Liver (tissue), 9 donors: ENCODE measurements around the gene KLHL40. TPM values are rescaled to one million over a fixed set of nuclear protein-coding genes. Genes with fewer than 3 reads are reported as not detected.

Experiments used
- DNase-seq: peaks from one replicate; pipeline ENCODE4 v3.0.0-alpha.2; 2017; ENCODE audit warnings: low spot score
- H3K27ac ChIP-seq, 2 donors: one replicate each; pipeline ENCODE4 v1.7.0; 2013; ENCODE audit warnings: inconsistent platforms in 2 of 2, low read length in 2 of 2, control low read depth in 1 of 2, low read depth in 1 of 2, mild to moderate bottlenecking in 1 of 2
- H3K27me3 ChIP-seq, 4 donors: one replicate each; pipeline versions ENCODE4 v1.6.1 to v1.7.0; 2013; ENCODE audit warnings: low read length in 3 of 4, inconsistent platforms in 1 of 4, mild to moderate bottlenecking in 1 of 4, moderate library complexity in 1 of 4; ENCODE audit not compliant: control insufficient read depth in 4 of 4, insufficient read depth in 4 of 4
- H3K36me3 ChIP-seq, 4 donors: one replicate each; pipeline versions ENCODE4 v1.6.1 to v1.7.0; 2013; ENCODE audit warnings: low read length in 3 of 4, mild to moderate bottlenecking in 3 of 4, low read depth in 1 of 4, moderate library complexity in 1 of 4; ENCODE audit not compliant: control insufficient read depth in 4 of 4, insufficient read depth in 3 of 4
- H3K4me1 ChIP-seq, 4 donors: one replicate each; pipeline versions ENCODE4 v1.6.1 to v1.7.0; 2013; ENCODE audit warnings: low read length in 3 of 4, mild to moderate bottlenecking in 3 of 4, moderate library complexity in 1 of 4; ENCODE audit not compliant: control insufficient read depth in 4 of 4, insufficient read depth in 4 of 4
- H3K4me3 ChIP-seq, 3 donors: one replicate each; pipeline versions ENCODE4 v1.6.1 to v1.7.0; 2013; ENCODE audit warnings: low read length in 3 of 3, control low read depth in 1 of 3, low read depth in 1 of 3, mild to moderate bottlenecking in 1 of 3
- H3K9ac ChIP-seq, 2 donors: one replicate each; pipeline ENCODE4 v1.7.0; 2013; ENCODE audit warnings: low read length in 2 of 2, mild to moderate bottlenecking in 2 of 2, moderate library complexity in 2 of 2, control low read depth in 1 of 2, low read depth in 1 of 2
- H3K9me3 ChIP-seq, 4 donors: one replicate each; pipeline versions ENCODE4 v1.6.1 to v1.7.0; 2013; ENCODE audit warnings: low read length in 3 of 4; ENCODE audit not compliant: control insufficient read depth in 4 of 4
- ATF3 ChIP-seq: IDR thresholded peaks from 2 replicates; pipeline ENCODE4 v1.6.1; 2016; ENCODE audit warnings: antibody characterized with exemption
- CTCF ChIP-seq: fragments of 150-350 bp; IDR thresholded peaks from 2 replicates; pipeline ENCODE4 v1.5.1; 2017; ENCODE audit warnings: improper control_type of control experiment, low read depth, low read length; ENCODE audit not compliant: missing input control
- EGR1 ChIP-seq, 2 donors: IDR thresholded peaks; 2 replicates each; pipeline ENCODE4 v1.6.1; 2016 to 2018; ENCODE audit warnings: antibody characterized with exemption in 2 of 2, low read depth in 2 of 2
- FOXA1 ChIP-seq: IDR thresholded peaks from 2 replicates; pipeline ENCODE4 v1.6.1; 2016; ENCODE audit warnings: antibody characterized with exemption
- FOXA2 ChIP-seq: IDR thresholded peaks from 2 replicates; pipeline ENCODE4 v1.6.1; 2016; ENCODE audit warnings: antibody characterized with exemption
- GABPA ChIP-seq, 2 donors: IDR thresholded peaks in 1 of 2; conservative IDR thresholded peaks in 1 of 2; 2 replicates each; pipeline ENCODE4 v1.6.1; 2016; ENCODE audit warnings: antibody characterized with exemption in 2 of 2, mild to moderate bottlenecking in 1 of 2, moderate library complexity in 1 of 2
- HNF4A ChIP-seq, 2 donors: conservative IDR thresholded peaks; 2 replicates each; pipeline ENCODE4 v1.6.1; 2016; ENCODE audit warnings: antibody characterized with exemption in 2 of 2, mild to moderate bottlenecking in 2 of 2
- HNF4G ChIP-seq: IDR thresholded peaks from 2 replicates; pipeline ENCODE4 v1.6.1; 2016; ENCODE audit warnings: antibody characterized with exemption
- JUND ChIP-seq, 2 donors: IDR thresholded peaks; 2 replicates each; pipeline ENCODE4 v1.6.1; 2016; ENCODE audit warnings: antibody characterized with exemption in 2 of 2
- NR2F2 ChIP-seq: IDR thresholded peaks from 2 replicates; pipeline ENCODE4 v1.6.1; 2016; ENCODE audit warnings: antibody characterized with exemption
- RAD21 ChIP-seq, 2 donors: IDR thresholded peaks; 2 replicates each; pipeline ENCODE4 v1.6.1; 2016; ENCODE audit warnings: antibody characterized with exemption in 2 of 2, mild to moderate bottlenecking in 2 of 2
- RXRA ChIP-seq, 2 donors: IDR thresholded peaks; 2 replicates each; pipeline ENCODE4 v1.6.1; 2017 to 2018; ENCODE audit warnings: antibody characterized with exemption in 2 of 2, mild to moderate bottlenecking in 1 of 2
- SP1 ChIP-seq: IDR thresholded peaks from 2 replicates; pipeline ENCODE4 v1.6.1; 2018; ENCODE audit warnings: antibody characterized with exemption, mild to moderate bottlenecking
- TAF1 ChIP-seq: conservative IDR thresholded peaks from 2 replicates; pipeline ENCODE4 v1.6.1; 2016; ENCODE audit warnings: antibody characterized with exemption, mild to moderate bottlenecking
- YY1 ChIP-seq: IDR thresholded peaks from 2 replicates; pipeline ENCODE4 v1.6.1; 2016; ENCODE audit warnings: antibody characterized with exemption, mild to moderate bottlenecking
- ZBTB33 ChIP-seq: IDR thresholded peaks from 2 replicates; pipeline ENCODE4 v1.6.1; 2016; ENCODE audit warnings: antibody characterized with exemption
- WGBS: extraction: QIAGEN DNeasy Blood & Tissue Kit; methylation state at CpG from one replicate; pipeline ENCODE4 v1.1.7; 2013; 5-methylcytosine and 5-hydroxymethylcytosine counted together
- polyA plus RNA-seq, 2 donors: library from polyadenylated mRNA; stranded (reverse) in 1 of 2; unstranded in 1 of 2; fragments of 200-250 nt in 1 of 2; fragments of >200 nt in 1 of 2; fragmentation: Nextera tagmentation in 1 of 2; extraction: Ambion mirVana in 1 of 2; gene quantifications; one replicate each; pipeline versions ENCODE4 v1.2.1 to v1.2.3, GENCODE V29; 2013 to 2015
- total RNA-seq, 2 donors: library from RNA; depleted of rRNA; stranded (reverse); fragments of >200 nt; gene quantifications; one replicate each; pipeline ENCODE4 v1.2.3, GENCODE V29; 2014
- TF ChIP-seq, protein P1 (sequence below): IDR thresholded peaks from 2 replicates; pipeline ENCODE4 v1.6.1; 2016; ENCODE audit warnings: antibody characterized with exemption, mild to moderate bottlenecking
- TF ChIP-seq, protein P2 (sequence below): IDR thresholded peaks from 2 replicates; pipeline ENCODE4 v1.6.1; 2016; ENCODE audit warnings: antibody characterized with exemption
- donor health status: healthy.
- donor health status: healthy.
- donor health status: healthy.
- donor health status: healthy.
- donor health status: healthy.

The KLHL40 gene
- total and polyA plus RNA-seq, 4 donors: not detected

GRCh38 chr3:42692667-42693529 lies 7.6 kb downstream of the KLHL40 start:
- TF ChIP-seq FOXA1 (no peak), TAF1 (no peak), NR2F2 (no peak), RXRA (IDR thresholded peaks at IDR 0.05) (no peak), ATF3 (no peak), GABPA (IDR thresholded peaks at IDR 0.05 in 1 of 2, conservative IDR thresholded peaks at IDR 0.05 in 1 of 2) (no peak)
- TF ChIP-seq, protein P1, sequence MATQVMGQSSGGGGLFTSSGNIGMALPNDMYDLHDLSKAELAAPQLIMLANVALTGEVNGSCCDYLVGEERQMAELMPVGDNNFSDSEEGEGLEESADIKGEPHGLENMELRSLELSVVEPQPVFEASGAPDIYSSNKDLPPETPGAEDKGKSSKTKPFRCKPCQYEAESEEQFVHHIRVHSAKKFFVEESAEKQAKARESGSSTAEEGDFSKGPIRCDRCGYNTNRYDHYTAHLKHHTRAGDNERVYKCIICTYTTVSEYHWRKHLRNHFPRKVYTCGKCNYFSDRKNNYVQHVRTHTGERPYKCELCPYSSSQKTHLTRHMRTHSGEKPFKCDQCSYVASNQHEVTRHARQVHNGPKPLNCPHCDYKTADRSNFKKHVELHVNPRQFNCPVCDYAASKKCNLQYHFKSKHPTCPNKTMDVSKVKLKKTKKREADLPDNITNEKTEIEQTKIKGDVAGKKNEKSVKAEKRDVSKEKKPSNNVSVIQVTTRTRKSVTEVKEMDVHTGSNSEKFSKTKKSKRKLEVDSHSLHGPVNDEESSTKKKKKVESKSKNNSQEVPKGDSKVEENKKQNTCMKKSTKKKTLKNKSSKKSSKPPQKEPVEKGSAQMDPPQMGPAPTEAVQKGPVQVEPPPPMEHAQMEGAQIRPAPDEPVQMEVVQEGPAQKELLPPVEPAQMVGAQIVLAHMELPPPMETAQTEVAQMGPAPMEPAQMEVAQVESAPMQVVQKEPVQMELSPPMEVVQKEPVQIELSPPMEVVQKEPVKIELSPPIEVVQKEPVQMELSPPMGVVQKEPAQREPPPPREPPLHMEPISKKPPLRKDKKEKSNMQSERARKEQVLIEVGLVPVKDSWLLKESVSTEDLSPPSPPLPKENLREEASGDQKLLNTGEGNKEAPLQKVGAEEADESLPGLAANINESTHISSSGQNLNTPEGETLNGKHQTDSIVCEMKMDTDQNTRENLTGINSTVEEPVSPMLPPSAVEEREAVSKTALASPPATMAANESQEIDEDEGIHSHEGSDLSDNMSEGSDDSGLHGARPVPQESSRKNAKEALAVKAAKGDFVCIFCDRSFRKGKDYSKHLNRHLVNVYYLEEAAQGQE: no peak
- TF ChIP-seq, protein P2, sequence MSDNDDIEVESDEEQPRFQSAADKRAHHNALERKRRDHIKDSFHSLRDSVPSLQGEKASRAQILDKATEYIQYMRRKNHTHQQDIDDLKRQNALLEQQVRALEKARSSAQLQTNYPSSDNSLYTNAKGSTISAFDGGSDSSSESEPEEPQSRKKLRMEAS: no peak
- H3K27me3 ChIP-seq: no peaks in the 10 kb centered on the region
- WGBS: 90% methylated on average over 17 of the region's 17 CpGs
- H3K9ac ChIP-seq: no peak overlapping the region
- H3K4me1 ChIP-seq: no peaks in the 10 kb centered on the region
- no peak for DNase-seq
- H3K36me3 ChIP-seq: no peaks in the 10 kb centered on the region
- H3K9me3 ChIP-seq: no peaks in the 10 kb centered on the region
- no peak overlapping the region for H3K4me3 ChIP-seq
- no peak overlapping the region for H3K27ac ChIP-seq

- Histone ChIP-seq H3K36me3 (no peaks in the 10 kb centered on the region), H3K4me1 (no peaks in the 10 kb centered on the region), H3K9ac (no peak overlapping the region), H3K9me3 (no peaks in the 10 kb centered on the region), H3K4me3 (no peak overlapping the region), H3K27ac (no peak overlapping the region), H3K27me3 (no peaks in the 10 kb centered on the region)
- TF ChIP-seq GABPA (IDR thresholded peaks at IDR 0.05 in 1 of 2, conservative IDR thresholded peaks at IDR 0.05 in 1 of 2): no peak
- TF ChIP-seq YY1: no peak
- TF ChIP-seq ATF3: no peak
- TF ChIP-seq HNF4A (conservative IDR thresholded peaks at IDR 0.05): no peak
- no peak for TF ChIP-seq EGR1 (IDR thresholded peaks at IDR 0.05; ENCODE audit: low read depth in 2 of 2)
- no peak for TF ChIP-seq RAD21 (IDR thresholded peaks at IDR 0.05)
- TF ChIP-seq, protein P1: no peak
- no peak for TF ChIP-seq JUND (IDR thresholded peaks at IDR 0.05)
- TF ChIP-seq TAF1: no peak
- no peak for TF ChIP-seq SP1
- no peak for TF ChIP-seq NR2F2
- no peak for TF ChIP-seq ZBTB33
- no peak for TF ChIP-seq CTCF
- TF ChIP-seq FOXA2: no peak
- no peak for TF ChIP-seq FOXA1
- TF ChIP-seq HNF4G: no peak
- WGBS: 86% methylated on average over 4 of the region's 4 CpGs
- no peak for DNase-seq
These were observed 8.2 kb downstream of the KLHL40 start for GRCh38 chr3:42693530-42693930.
